Stimulated activated memory B cell treated with anti-CD40 and anti-IgM and Interleukin-4, amounts not matched to agents 10 μg/mL and 1 μg/mL and 100 μg/mL, for 72 hours (primary cell): ENCODE measurements around the gene LMAN2L.

ENCODE experiments used
- ATAC-seq: fragments of 150-1000 bp; cut with Tn5 transposase; 2 replicates; pipeline ENCODE4 v1.10.0; 2021
- H3K27ac Mint-ChIP-seq: one replicate; pipeline ENCODE4 v1.8.0; 2022; ENCODE audit warnings: mild to moderate bottlenecking, mixed read lengths
- H3K27me3 Mint-ChIP-seq: one replicate; pipeline ENCODE4 v1.8.0; 2022; ENCODE audit warnings: mixed read lengths
- H3K36me3 Mint-ChIP-seq: one replicate; pipeline ENCODE4 v1.8.0; 2022; ENCODE audit warnings: mixed read lengths
- H3K4me1 Mint-ChIP-seq: one replicate; pipeline ENCODE4 v1.8.0; 2022; ENCODE audit warnings: mixed read lengths
- H3K4me3 Mint-ChIP-seq: one replicate; pipeline ENCODE4 v1.8.0; 2022; ENCODE audit warnings: mild to moderate bottlenecking, moderate library complexity, mixed read lengths
- H3K9me3 Mint-ChIP-seq: one replicate; pipeline ENCODE4 v1.8.0; 2022; ENCODE audit warnings: mixed read lengths

Gene LMAN2L

DNA sequence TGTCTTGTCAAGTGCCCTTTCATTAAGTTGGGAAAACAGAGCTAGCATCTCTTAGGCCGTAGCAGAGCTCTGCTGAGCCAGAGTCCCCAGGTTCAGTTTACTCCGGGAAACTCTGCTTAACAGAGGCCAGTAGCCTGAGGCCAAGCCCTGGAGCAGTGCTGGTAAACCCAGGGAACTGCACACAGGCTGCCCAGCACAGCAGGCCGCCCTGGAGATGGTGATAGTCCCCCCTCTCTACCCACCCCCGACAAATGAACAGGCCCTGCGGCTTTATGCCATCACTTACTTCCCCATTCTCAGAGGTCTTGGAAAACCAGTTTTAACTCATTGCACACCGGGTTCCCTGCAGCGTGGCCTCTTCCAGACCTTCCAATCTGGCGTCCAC, 24.4 kb upstream of the LMAN2L start:
- Mint-ChIP-seq H3K4me3 (peak overlapping the region; percentile 85), H3K27me3 (no peaks in the 10 kb centered on the region), H3K36me3 (peaks cover 7% of the 10 kb centered on the region), H3K27ac (peak overlapping the region; percentile 57), H3K4me1 (peaks cover 90% of the 10 kb centered on the region), H3K9me3 (no peaks in the 10 kb centered on the region)
- no peak for ATAC-seq

DNA sequence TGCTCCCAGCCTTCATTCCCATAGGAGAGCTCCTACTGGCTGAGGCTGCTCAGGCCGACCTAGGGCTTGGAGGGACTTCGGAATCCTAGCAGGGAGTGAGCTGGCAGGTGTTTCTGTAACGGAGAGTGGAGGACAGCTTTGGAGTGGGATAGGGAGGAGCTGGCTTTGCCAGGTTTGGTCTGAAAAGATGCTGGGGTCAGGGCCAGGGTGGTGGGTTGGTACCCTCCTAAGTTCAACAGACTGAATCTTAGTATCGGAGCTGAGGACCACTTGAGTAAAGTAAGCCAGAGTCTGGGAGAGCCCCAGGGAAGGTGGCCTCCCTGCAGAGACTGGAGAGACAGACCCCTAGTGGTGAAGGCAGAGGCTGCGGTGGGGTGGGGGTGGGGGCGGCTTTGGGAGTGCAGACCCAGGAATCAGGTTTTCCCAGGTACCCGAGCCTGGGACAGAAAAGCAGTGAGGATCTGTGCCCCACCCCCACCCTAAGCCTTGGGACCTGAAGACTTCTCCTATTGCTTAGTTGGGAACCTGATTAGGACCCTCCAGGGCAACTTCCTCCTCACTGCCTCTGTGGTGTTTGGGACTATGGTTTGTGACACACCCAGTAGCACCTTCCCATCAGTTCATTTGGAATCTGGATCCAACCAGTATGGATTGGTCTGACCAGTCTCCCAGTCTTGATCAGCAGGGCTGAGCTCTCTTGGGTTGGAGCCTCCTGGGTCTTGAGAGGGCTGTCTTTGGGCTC, 23.8 kb upstream of the LMAN2L start:
- peak overlapping the region; percentile 57 for H3K27ac Mint-ChIP-seq
- no peaks in the 10 kb centered on the region for H3K27me3 Mint-ChIP-seq
- H3K4me3 Mint-ChIP-seq, result peak overlapping the region; percentile 85
- H3K9me3 Mint-ChIP-seq, result no peaks in the 10 kb centered on the region
- peaks cover 7% of the 10 kb centered on the region for H3K36me3 Mint-ChIP-seq
- H3K4me1 Mint-ChIP-seq, result peaks cover 87% of the 10 kb centered on the region
- no peak for ATAC-seq

DNA sequence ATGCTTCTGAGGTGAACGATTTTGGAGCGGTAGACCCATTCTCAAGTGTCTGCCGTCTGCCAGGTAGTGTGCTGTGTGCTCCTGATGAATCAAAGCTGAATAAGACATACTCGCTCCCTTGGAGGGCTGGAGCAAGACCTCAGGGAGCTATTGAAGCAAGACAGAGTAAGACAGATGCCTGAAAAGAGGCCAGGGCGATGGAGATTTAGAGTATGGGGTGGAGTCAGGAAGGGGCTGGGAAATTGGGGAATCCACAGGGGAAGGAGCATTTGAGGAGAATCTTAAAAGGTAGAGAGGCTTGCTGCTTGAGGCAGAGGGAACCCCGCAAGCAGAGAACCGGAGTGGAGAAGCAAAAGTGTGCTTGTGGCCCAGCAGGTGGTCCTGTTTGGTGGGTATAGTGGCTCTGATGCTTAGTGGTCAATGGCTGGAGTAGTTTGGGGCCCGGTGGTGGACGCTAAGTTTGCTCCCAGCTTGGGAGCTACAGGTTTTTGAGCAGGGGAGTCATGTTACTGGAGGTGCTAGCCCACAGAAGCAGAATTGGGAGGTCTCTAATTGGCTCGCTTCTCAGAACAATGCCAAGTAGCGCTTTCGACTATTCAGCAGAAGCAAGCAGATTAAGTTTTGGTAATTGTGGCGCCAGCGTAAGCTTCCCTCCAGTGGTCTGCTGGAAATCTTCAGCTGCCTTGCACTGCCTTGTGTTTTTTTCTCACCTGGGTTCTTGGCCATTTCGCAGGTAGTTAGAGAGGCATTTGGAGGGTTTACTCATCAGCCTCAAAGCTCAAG, 22.9 kb upstream of the LMAN2L start:
- H3K27me3 Mint-ChIP-seq, result no peaks in the 10 kb centered on the region

DNA sequence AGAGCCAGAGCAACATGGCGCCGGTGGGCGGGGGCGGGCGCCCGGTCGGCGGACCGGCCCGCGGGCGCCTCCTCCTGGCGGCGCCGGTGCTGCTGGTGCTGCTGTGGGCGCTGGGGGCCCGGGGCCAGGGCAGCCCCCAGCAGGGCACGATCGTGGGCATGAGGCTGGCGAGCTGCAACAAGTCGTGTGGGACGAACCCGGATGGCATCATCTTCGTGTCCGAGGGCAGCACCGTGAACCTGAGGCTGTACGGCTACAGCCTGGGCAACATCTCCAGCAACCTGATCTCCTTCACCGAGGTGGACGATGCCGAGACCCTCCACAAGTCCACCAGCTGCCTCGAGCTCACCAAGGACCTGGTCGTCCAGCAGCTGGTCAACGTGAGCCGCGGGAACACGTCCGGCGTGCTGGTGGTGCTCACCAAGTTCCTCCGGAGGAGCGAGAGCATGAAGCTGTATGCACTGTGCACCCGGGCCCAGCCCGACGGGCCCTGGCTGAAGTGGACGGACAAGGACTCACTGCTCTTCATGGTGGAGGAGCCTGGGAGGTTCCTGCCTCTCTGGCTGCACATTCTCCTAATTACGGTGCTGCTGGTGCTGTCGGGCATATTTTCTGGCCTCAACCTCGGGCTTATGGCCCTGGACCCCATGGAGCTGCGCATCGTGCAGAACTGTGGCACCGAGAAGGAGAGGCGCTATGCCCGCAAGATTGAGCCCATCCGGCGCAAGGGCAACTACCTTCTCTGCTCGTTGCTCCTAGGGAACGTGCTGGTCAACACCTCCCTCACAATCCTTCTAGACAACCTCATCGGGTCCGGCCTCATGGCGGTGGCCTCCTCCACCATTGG, 21.3 kb upstream of the LMAN2L start:
- ATAC-seq, result peak; percentile 5
- Mint-ChIP-seq H3K27ac (peak overlapping the region; percentile 86), H3K9me3 (no peaks in the 10 kb centered on the region), H3K4me1 (peaks cover 62% of the 10 kb centered on the region), H3K4me3 (peak overlapping the region; percentile 85), H3K27me3 (no peaks in the 10 kb centered on the region), H3K36me3 (peaks cover under 1% of the 10 kb centered on the region)

More for the DNA sequence above, 22.9 kb upstream of the LMAN2L start:
- Mint-ChIP-seq H3K27ac (peak overlapping the region; percentile 57), H3K4me3 (peak overlapping the region; percentile 85), H3K36me3 (peaks cover 7% of the 10 kb centered on the region), H3K4me1 (peaks cover 78% of the 10 kb centered on the region), H3K9me3 (no peaks in the 10 kb centered on the region)
- ATAC-seq, result no peak

DNA sequence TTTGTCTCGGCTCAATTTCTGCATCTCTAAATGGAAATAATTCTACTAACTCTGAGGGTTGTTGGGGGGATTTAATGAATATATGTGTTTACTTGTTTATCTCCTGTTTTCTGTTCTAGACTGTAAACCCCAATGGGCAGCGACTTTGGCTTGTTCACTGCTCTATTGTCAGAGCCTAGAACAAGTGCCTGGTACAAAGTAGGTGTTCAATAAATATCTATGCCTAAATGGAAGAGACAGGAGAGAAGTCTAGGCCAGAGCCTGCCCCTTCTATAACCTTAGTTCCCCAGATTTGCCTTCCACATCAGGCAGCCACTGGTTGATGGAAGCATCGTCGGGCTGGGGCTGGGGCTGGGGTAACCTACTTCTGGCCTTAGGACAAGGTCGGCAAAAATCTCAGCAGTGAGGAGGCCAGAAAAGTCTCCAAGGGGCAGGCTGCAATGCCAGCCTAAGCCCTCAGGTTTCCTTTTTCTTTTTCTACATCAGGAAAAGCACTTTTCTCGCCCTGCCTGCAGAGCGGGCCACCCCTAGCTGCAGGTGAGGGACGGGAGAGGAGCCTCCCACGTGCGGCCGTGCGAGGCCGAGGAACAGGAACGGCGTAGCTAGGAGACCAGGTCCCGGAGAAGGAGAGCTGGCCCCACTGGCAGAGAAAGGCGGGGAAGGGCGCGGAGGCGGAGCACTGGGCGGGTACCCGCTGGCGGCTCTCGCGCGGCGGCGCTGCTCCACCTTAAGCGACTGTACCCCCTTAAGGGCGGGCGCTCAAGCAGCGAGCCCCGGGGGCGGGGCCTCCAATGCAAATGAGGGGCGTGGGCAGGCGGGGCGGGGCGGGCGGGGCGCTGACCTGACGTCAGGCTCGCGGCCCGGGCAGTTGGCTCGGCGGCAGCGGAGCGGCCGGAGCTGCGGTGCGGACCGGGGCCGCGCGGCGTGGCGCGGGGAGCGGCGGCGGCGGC, 20.4 kb upstream of the LMAN2L start, which contains the start of gene CNNM4:
TSS of gene CNNM4 (plus strand) at position 867 of the 950 bp plus-strand sequence. CDS start 98 bp downstream, outside the sequence.
- peak within 1 kb of the TSS; percentile 90 for H3K4me3 Mint-ChIP-seq
- H3K27ac Mint-ChIP-seq, result peak within 1 kb of the TSS; percentile 86
- no peaks in the 10 kb centered on the region for H3K27me3 Mint-ChIP-seq
- no peaks in the 10 kb centered on the region for H3K36me3 Mint-ChIP-seq
- peak; percentile 95 for ATAC-seq
- peaks cover 54% of the 10 kb centered on the region for H3K4me1 Mint-ChIP-seq
- H3K9me3 Mint-ChIP-seq, result no peaks in the 10 kb centered on the region

DNA sequence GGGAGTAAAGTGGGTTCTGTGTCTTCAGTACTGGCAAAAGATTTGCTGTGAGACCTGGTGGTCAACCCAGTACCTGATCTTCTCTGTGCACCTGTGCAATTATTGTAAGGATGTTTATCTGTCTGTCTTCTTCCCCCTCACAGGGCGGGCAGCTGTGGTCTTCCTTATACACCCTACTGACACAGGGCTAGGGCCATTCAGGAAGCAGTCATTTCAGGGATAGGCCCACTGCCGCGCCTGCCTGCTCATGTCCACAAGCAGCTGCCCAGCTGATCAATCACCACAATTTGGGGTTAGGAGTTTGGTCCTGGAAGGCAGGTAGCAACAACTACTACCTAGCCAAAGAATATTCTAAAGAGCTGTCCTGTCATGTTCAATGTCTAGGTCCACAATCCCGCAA, 19.7 kb upstream of the LMAN2L start:
- Mint-ChIP-seq H3K36me3 (no peaks in the 10 kb centered on the region), H3K4me1 (peaks cover 51% of the 10 kb centered on the region), H3K27ac (peak overlapping the region; percentile 86), H3K9me3 (no peaks in the 10 kb centered on the region), H3K27me3 (no peaks in the 10 kb centered on the region), H3K4me3 (peak overlapping the region; percentile 90)
- no peak for ATAC-seq

DNA sequence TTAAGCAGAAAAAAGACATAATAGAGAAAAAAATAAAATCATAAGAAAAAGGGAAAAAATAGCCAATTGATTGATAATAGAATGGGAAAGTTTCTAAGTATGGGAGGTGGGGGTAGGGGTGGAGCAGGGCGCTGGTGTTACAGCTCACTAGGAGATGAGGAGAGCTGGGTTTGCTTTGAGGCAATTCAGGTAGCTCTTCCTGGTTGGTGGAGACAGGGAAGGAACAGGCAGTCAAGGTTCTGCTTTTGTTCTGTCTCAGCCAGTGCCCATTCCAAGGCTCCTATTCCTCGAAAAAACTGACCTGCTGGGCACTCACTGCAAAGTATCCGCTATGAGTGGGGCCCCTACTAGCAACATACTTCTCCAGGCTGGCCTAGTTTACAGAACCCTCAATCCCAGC, 19.1 kb upstream of the LMAN2L start:
- Mint-ChIP-seq H3K36me3 (no peaks in the 10 kb centered on the region), H3K4me1 (peaks cover 45% of the 10 kb centered on the region), H3K27me3 (no peaks in the 10 kb centered on the region), H3K4me3 (no peak overlapping the region), H3K9me3 (no peaks in the 10 kb centered on the region), H3K27ac (peak overlapping the region; percentile 86)
- ATAC-seq, result no peak

DNA sequence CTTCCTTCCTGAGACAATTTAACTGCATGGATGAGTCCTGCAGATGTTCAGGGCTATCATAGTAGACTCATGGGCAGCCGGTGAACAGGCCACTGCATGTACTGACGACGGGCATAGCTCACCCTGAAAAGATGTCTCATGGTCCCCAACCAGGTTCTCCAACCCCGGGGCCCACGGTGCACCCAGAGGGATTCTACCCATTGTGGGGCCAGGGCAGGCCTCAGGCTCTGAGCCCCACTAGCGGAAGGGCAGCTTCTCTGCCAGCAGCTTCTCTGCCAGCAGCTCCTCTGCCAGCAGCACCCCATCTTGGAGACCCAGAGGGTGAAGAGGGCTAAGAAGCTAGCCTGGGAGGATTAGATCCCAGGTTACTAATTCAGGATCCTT, 17.6 kb upstream of the LMAN2L start:
- Mint-ChIP-seq H3K9me3 (no peaks in the 10 kb centered on the region), H3K36me3 (no peaks in the 10 kb centered on the region), H3K27me3 (no peaks in the 10 kb centered on the region), H3K27ac (no peak overlapping the region), H3K4me1 (peaks cover 30% of the 10 kb centered on the region), H3K4me3 (no peak overlapping the region)
- ATAC-seq, result no peak

DNA sequence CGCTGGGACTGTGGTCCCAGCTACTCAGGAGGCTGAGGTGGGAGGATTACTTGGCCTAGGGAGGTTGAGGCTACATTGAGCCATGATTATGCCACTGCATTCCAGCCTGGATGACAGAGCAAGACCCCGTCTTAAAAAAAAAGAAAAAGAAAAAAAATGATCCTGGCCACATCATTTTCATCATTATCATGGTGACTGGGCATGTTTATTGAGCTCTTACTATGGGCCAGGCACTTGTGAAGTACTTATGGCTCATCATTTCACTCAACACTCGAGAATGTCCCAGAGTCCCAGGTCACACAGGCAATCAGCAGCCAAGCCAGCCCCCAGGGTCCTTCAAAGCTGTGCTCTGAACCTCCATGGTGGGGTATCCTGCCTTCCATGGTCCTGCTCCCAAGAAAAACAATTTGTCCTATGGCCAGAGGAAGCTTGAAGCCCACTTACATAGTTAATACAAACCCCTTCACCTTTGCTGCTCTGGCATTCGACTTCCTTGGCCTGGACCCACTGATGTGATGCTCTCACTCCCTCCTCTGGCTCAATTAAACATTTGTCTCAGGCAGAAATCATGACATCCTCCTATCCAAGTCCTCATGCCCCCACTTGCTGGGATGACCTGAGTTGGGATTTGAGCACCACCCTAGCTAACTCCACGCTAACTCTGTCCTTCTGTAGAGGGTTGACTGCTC, 17.1 kb upstream of the LMAN2L start:
- Mint-ChIP-seq H3K9me3 (no peaks in the 10 kb centered on the region), H3K27ac (no peak overlapping the region), H3K36me3 (no peaks in the 10 kb centered on the region), H3K4me3 (no peak overlapping the region), H3K27me3 (no peaks in the 10 kb centered on the region), H3K4me1 (peaks cover 25% of the 10 kb centered on the region)
- no peak for ATAC-seq

DNA sequence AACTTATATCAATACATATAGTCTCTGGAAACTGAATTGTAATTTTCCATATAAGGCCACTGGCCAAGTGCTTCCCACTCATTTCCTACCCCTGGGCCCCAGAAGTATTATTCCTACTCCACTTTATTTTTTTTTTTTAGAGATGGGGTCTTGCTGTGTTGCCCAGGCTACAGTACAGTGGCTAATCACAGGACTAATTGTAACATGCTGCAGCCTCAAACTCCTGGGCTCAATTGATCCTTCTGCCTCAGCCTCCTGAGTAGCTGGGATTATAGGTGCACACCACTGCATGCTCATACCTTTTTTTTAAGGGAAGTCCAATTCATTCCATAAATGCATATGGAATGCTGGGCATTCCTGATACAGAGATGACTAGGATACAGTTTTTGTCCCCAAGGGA, 14.5 kb upstream of the LMAN2L start:
- H3K36me3 Mint-ChIP-seq, result no peaks in the 10 kb centered on the region
- H3K27me3 Mint-ChIP-seq, result no peaks in the 10 kb centered on the region
- no peaks in the 10 kb centered on the region for H3K9me3 Mint-ChIP-seq
- no peak overlapping the region for H3K4me3 Mint-ChIP-seq
- H3K27ac Mint-ChIP-seq, result no peak overlapping the region
- peaks cover 4% of the 10 kb centered on the region for H3K4me1 Mint-ChIP-seq
- ATAC-seq, result no peak

DNA sequence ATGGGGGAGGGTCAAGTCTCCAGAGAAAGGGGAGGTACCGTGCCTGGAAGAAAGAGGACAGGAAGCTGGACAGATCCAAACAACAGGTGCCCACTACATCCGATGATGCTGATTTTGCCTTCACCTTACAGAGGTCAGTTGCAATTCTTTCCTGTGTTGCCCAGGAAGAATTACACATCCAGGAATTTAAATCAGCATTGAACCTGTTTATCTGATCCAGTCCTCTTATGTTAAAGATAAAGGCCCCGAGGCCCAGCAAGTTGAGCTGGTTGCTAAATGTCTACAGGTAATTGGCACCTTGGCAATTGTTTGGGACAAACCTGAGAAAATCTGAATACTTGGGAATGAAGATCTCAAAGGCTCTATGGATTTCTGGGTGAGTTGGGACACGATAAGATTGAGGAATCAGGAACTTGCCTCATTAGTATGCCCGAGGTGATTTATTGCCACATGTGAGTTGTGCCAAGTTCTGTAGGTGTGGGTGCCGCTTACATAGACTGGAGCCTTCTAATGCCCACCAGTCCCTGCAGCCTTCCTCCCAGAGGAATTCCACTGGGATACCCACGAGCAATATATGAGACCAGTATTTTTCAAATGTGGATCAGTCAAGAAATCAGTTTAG, 13.9 kb upstream of the LMAN2L start:
- Mint-ChIP-seq H3K9me3 (no peaks in the 10 kb centered on the region), H3K36me3 (no peaks in the 10 kb centered on the region), H3K4me1 (no peaks in the 10 kb centered on the region), H3K27ac (no peak overlapping the region), H3K27me3 (no peaks in the 10 kb centered on the region), H3K4me3 (no peak overlapping the region)
- no peak for ATAC-seq

DNA sequence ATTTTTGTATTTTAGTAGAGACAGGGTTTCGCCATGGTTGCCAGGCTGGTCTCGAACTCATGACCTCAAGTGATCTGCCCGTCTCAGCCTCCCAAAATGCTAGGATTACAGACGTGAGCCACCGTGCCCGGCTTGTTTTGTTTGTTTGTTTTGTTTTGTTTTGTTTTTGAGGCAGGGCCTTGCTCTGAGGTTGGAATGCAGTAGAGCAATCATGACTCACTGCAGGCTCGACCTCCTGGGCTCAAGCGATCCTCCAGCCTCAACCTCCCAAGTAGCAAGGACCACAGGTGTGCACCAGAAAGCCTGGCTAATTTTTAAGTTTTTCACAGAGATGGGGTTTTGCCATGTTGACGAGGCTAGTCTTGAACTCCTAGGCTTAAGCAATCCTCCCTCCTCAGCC, 11.9 kb upstream of the LMAN2L start:
- Mint-ChIP-seq H3K36me3 (no peaks in the 10 kb centered on the region), H3K9me3 (no peaks in the 10 kb centered on the region), H3K27ac (no peak overlapping the region), H3K4me3 (no peak overlapping the region), H3K27me3 (no peaks in the 10 kb centered on the region), H3K4me1 (no peaks in the 10 kb centered on the region)
- no peak for ATAC-seq

DNA sequence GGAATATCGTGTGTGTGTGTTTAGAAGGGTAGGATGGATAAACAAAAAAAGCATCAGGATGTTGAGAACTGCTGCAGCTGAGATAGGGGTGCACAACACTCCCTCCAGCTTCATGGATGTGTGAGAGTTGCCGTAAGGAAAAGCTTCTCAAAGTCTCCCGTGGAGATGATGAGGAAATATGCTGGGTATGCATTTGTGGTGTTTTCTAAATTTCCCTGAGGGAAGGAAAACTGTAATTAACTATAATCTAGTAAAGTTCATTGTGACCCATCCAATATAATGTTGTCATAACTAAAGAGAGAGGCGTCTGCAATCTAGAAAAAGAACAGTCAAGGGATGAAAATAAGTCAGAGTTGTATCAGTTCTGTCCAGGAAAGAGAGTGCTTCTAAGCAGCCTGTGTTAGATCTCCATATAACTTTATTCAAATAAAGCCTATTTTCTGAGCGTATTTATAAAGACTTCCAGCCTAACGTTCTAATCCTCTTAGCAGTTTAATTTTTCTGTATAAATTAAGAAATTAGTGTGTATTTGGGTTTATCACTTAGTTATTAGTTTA, 7.3 kb upstream of the LMAN2L start:
- H3K27me3 Mint-ChIP-seq, result no peaks in the 10 kb centered on the region
- H3K27ac Mint-ChIP-seq, result no peak overlapping the region
- H3K36me3 Mint-ChIP-seq, result no peaks in the 10 kb centered on the region
- H3K4me3 Mint-ChIP-seq, result no peak overlapping the region
- no peak for ATAC-seq
- no peaks in the 10 kb centered on the region for H3K4me1 Mint-ChIP-seq
- no peaks in the 10 kb centered on the region for H3K9me3 Mint-ChIP-seq
